Right lobe of liver (tissue), 6 donors: Measurements from ENCODE around the gene LAIR1. TPM values are rescaled to one million over a fixed set of nuclear protein-coding genes. Genes with fewer than 3 reads are reported as not detected.

ENCODE experiments used
- ATAC-seq, 4 donors: fragments of 200-7000 bp; cut with Tn5 transposase; one replicate each; pipeline ENCODE4 v1.9.1; 2020; ENCODE audit warnings: mild to moderate bottlenecking in 4 of 4, moderate library complexity in 4 of 4
- DNase-seq, 3 donors: peaks; one replicate each; pipeline ENCODE4 v3.0.0-alpha.2; 2020
- H3K27ac ChIP-seq, 3 donors: fragments of 200-600 bp; one replicate each; pipeline ENCODE4 v1.8.0; 2022
- H3K27me3 ChIP-seq, 2 donors: fragments of 200-600 bp; one replicate each; pipeline ENCODE4 v1.8.0; 2022
- H3K36me3 ChIP-seq, 4 donors: fragments of 200-600 bp; sonication (generic) in 1 of 4; one replicate each; pipeline versions ENCODE4 v1.5.1 to v1.8.0; 2017 to 2022; ENCODE audit warnings: control low read depth in 1 of 4
- H3K4me1 ChIP-seq, 4 donors: fragments of 200-600 bp; sonication (generic) in 1 of 4; one replicate each; pipeline versions ENCODE4 v1.5.1 to v1.8.0; 2017 to 2022; ENCODE audit warnings: control low read depth in 1 of 4
- H3K4me3 ChIP-seq, 3 donors: fragments of 200-600 bp; one replicate each; pipeline ENCODE4 v1.8.0; 2022
- H3K9me3 ChIP-seq, 4 donors: fragments of 200-600 bp; sonication (generic) in 1 of 4; one replicate each; pipeline versions ENCODE4 v1.5.1 to v1.8.0; 2017 to 2022; ENCODE audit warnings: control low read depth in 1 of 4
- POLR2A ChIP-seq: fragments of 450-650 bp; IDR thresholded peaks from one replicate; pipeline ENCODE4 v1.6.1; 2017; ENCODE audit warnings: antibody characterized with exemption, mild to moderate bottlenecking
- WGBS: methylation state at CpG from one replicate; pipeline ENCODE4 v1.1.6; 2018; ENCODE audit warnings: low coverage, low lambda C conversion rate; ENCODE audit not compliant: insufficient coverage; ENCODE audit errors: missing lambda C conversion rate; 5-methylcytosine and 5-hydroxymethylcytosine counted together
- intact Hi-C, 2 donors: fragments of 100-400 bp; cut with DNase I; formaldehyde crosslinking; loops; one replicate each; pipeline versions ENCODE4 v1.11.2 to v1.14.1; 2022
- total RNA-seq, 6 experiments: library from RNA; depleted of rRNA in 2 of 6; stranded (reverse); fragments of >200 nt in 2 of 6; fragmentation: NEBNext Ultra II Directional in 3 of 6; extraction: Animal tissue kit (Norgen Biotek cat#: 25700) in 3 of 6; gene quantifications; one replicate each; pipeline versions ENCODE4 v1.1.0 to v1.2.4, GENCODE V29; 2016 to 2023
- TF ChIP-seq, protein P1 (sequence below), 4 donors: fragments of 200-600 bp in 3 of 4; fragments of 450-650 bp in 1 of 4; IDR thresholded peaks; one replicate each; pipeline versions ENCODE4 v1.5.1 to v1.8.0; 2016 to 2022; ENCODE audit warnings: antibody characterized with exemption in 4 of 4, mild to moderate bottlenecking in 2 of 4
- donor health status: DM: no; HTN: yes; CAD: no.
- donor health status: DM: no; HTN: no; CAD: no.
- donor health status: DM: no; HTN: no; CAD: no.
- donor health status: DM: no; HTN: yes; CAD: no.
- donor health status: DM: no; HTN: yes; CAD: no.

LAIR1 gene
- total RNA-seq, 6 experiments from 2014 or later = 2.9 to 15.3 (median 4.9) TPM

- Histone ChIP-seq H3K36me3 (no peaks in the 10 kb centered on the region), H3K27me3 (no peaks in the 10 kb centered on the region), H3K4me3 (no peak overlapping the region), H3K4me1 (no peaks in the 10 kb centered on the region), H3K27ac (no peak overlapping the region), H3K9me3 (no peaks in the 10 kb centered on the region)
- no peak for TF ChIP-seq POLR2A
- TF ChIP-seq, protein P1, sequence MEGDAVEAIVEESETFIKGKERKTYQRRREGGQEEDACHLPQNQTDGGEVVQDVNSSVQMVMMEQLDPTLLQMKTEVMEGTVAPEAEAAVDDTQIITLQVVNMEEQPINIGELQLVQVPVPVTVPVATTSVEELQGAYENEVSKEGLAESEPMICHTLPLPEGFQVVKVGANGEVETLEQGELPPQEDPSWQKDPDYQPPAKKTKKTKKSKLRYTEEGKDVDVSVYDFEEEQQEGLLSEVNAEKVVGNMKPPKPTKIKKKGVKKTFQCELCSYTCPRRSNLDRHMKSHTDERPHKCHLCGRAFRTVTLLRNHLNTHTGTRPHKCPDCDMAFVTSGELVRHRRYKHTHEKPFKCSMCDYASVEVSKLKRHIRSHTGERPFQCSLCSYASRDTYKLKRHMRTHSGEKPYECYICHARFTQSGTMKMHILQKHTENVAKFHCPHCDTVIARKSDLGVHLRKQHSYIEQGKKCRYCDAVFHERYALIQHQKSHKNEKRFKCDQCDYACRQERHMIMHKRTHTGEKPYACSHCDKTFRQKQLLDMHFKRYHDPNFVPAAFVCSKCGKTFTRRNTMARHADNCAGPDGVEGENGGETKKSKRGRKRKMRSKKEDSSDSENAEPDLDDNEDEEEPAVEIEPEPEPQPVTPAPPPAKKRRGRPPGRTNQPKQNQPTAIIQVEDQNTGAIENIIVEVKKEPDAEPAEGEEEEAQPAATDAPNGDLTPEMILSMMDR (IDR thresholded peaks at IDR 0.05) = no peak
- ATAC-seq (no peak), DNase-seq (no peak)
- intact Hi-C loops = no loop called here
- WGBS = 53% methylated on average over 2 of the region's 2 CpGs
These were observed 34.5 kb upstream of the LAIR1 start for GRCh38 chr19:54399189-54399588.

DNA sequence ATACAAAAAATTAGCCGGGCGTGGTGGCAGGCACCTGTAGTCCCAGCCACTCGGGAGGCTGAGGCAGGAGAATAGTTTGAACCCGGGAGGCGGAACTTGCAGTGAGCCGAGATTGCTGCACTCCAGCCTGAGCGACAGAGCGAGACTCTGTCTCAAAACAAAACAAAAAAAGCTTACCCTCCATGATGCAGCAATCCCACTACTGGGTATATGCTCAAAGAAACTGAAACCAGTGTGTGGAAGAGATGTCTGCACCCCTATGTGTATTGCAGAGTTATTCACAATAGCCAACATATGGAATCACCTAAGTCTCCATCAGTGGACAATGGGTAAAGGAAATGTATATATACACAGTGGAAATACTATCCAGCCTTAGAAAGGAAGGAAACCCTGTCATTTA lies 31.0 kb upstream of the LAIR1 start:
- Histone ChIP-seq H3K4me1 (no peaks in the 10 kb centered on the region), H3K27ac (no peak overlapping the region), H3K4me3 (no peak overlapping the region), H3K9me3 (no peaks in the 10 kb centered on the region), H3K36me3 (no peaks in the 10 kb centered on the region), H3K27me3 (no peaks in the 10 kb centered on the region)
- DNase-seq = no peak
- WGBS = 77% methylated on average over 8 of the region's 8 CpGs
- intact Hi-C loops = no loop called here
- TF ChIP-seq, protein P1 (IDR thresholded peaks at IDR 0.05) = no peak
- no peak for TF ChIP-seq POLR2A
- ATAC-seq = no peak

DNA sequence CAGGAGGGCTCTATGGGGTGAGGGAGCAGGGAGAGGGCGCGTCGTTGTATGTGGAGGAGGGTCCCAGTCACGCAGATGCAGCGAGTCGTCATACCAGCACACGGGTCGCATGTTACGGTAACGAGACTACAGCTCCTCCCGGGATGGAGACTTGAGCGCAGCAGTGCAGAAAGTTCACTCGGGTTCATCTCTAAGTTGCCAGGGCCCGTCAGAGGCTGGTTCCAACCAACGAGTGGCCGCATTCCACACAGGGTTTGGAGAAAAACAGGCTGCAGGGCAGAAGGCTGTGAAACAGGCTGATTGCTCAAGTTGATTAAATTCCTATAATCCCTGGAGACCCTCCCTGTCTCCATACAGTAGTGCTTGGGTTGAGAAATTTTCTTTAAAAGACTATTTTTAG lies 28.6 kb upstream of the LAIR1 start:
- peaks cover 0 to 5% of the 10 kb centered on the region in 2 donors for H3K27me3 ChIP-seq
- intact Hi-C loops = no loop called here

GRCh38 chr19:54392105-54392504 lies 27.4 kb upstream of the LAIR1 start:
- H3K4me1 ChIP-seq = no peaks in the 10 kb centered on the region
- ATAC-seq (no peak), DNase-seq (no peak)
- TF ChIP-seq POLR2A = no peak
- TF ChIP-seq, protein P1 (IDR thresholded peaks at IDR 0.05) = no peak
- 58% methylated on average over 5 of the region's 5 CpGs for WGBS
- H3K27ac ChIP-seq = no peak overlapping the region
- H3K27me3 ChIP-seq = peaks cover 0 to 5% of the 10 kb centered on the region in 2 donors
- H3K4me3 ChIP-seq = no peak overlapping the region
- no peaks in the 10 kb centered on the region for H3K36me3 ChIP-seq
- H3K9me3 ChIP-seq = no peaks in the 10 kb centered on the region
- intact Hi-C loops = no loop called here

More for the DNA sequence above, 28.6 kb upstream of the LAIR1 start:
- DNase-seq = no peak
- no peaks in the 10 kb centered on the region for H3K9me3 ChIP-seq
- no peak for ATAC-seq
- no peaks in the 10 kb centered on the region for H3K4me1 ChIP-seq
- no peak overlapping the region for H3K4me3 ChIP-seq
- H3K27ac ChIP-seq = no peak overlapping the region
- TF ChIP-seq, protein P1 (IDR thresholded peaks at IDR 0.05) = no peak
- TF ChIP-seq POLR2A = no peak
- WGBS = 69% methylated on average over 4 of the region's 16 CpGs
- no peaks in the 10 kb centered on the region for H3K36me3 ChIP-seq

DNA sequence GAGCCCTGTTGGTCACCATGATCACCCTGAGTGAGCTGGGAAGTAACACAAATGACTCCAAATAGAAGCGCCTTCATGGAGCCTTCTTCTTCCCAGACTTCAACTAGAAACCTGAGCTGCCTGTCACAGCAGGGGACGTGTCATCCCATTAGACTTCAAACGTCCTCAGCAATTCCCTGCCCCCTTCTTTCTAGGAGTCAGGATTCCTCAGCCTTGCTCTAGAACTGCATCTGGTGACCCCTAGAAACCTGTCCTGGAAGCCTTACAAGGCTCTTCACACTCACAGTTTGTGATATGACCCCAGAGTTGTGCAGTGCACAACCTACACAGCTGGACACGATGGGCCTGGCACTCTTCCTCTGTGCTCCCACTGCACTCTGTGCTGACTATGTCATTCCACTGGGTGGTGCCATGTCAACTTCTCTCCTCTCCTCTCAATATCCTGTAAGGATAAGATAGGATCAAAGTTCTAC lies 26.9 kb upstream of the LAIR1 start:
- peaks cover 0 to 5% of the 10 kb centered on the region in 2 donors for H3K27me3 ChIP-seq
- no peak for ATAC-seq
- intact Hi-C loops = no loop called here
- no peaks in the 10 kb centered on the region for H3K9me3 ChIP-seq
- no peaks in the 10 kb centered on the region for H3K4me1 ChIP-seq
- WGBS = 8% methylated on average over 3 of the region's 4 CpGs
- H3K4me3 ChIP-seq = no peak overlapping the region
- DNase-seq = no peak
- no peaks in the 10 kb centered on the region for H3K36me3 ChIP-seq
- no peak overlapping the region for H3K27ac ChIP-seq
- no peak for TF ChIP-seq POLR2A
- TF ChIP-seq, protein P1 (IDR thresholded peaks at IDR 0.05) = no peak
